HG03175 (cell line): Measurements from ENCODE around the gene MAPKBP1.

ENCODE experiments used
- ATAC-seq: cut with Tn5 transposase; IDR thresholded peaks from one replicate; pipeline ENCODE4 v1.9.1; 2021; ENCODE audit warnings: mild to moderate bottlenecking, moderate library complexity; ENCODE audit not compliant: unreplicated experiment

Gene MAPKBP1

GRCh38 chr15:41806291-41807181 lies 32.3 kb downstream of the MAPKBP1 start:
- ATAC-seq = no peak

GRCh38 chr15:41809121-41809520 lies 34.8 kb downstream of the MAPKBP1 start:
- ATAC-seq = no peak

- ATAC-seq = no peak
These were observed 35.4 kb downstream of the MAPKBP1 start for GRCh38 chr15:41809526-41810220.

- ATAC-seq = no peak
These were observed 36.6 kb downstream of the MAPKBP1 start for GRCh38 chr15:41810651-41811431.

GRCh38 chr15:41811432-41812195 lies 37.3 kb downstream of the MAPKBP1 start:
- ATAC-seq = no peak

- no peak for ATAC-seq
These were observed 38.6 kb downstream of the MAPKBP1 start for GRCh38 chr15:41812820-41813375.

- no peak for ATAC-seq
These were observed 39.1 kb downstream of the MAPKBP1 start for GRCh38 chr15:41813426-41813825.

- no peak for ATAC-seq
These were observed 40.2 kb downstream of the MAPKBP1 start for GRCh38 chr15:41814534-41814933.

GRCh38 chr15:41816788-41817187 lies 42.5 kb downstream of the MAPKBP1 start:
- no peak for ATAC-seq

- ATAC-seq = no peak
These were observed 43.0 kb downstream of the MAPKBP1 start for GRCh38 chr15:41817327-41817726.

GRCh38 chr15:41817781-41818180 lies 43.5 kb downstream of the MAPKBP1 start:
- no peak for ATAC-seq

GRCh38 chr15:41819455-41820050 lies 45.3 kb downstream of the MAPKBP1 start:
- ATAC-seq = no peak

- no peak for ATAC-seq
These were observed 46.6 kb downstream of the MAPKBP1 start for GRCh38 chr15:41820791-41821423.

- no peak for ATAC-seq
These were observed 47.5 kb downstream of the MAPKBP1 start for GRCh38 chr15:41821831-41822230.

- no peak for ATAC-seq
These were observed 48.2 kb downstream of the MAPKBP1 start for GRCh38 chr15:41822471-41822870.

- no peak for ATAC-seq
These were observed 48.7 kb downstream of the MAPKBP1 start for GRCh38 chr15:41822957-41823356.

- ATAC-seq = no peak
These were observed 49.2 kb downstream of the MAPKBP1 start for GRCh38 chr15:41823502-41823901.

GRCh38 chr15:41824062-41824745 lies 49.9 kb downstream of the MAPKBP1 start:
- ATAC-seq = no peak

GRCh38 chr15:41825145-41825544 lies 50.9 kb downstream of the MAPKBP1 start:
- no peak for ATAC-seq
